Astrocyte (in vitro differentiated cells and primary cell): Measurements from ENCODE around the gene CAND2.

Source experiments
- EZH2 ChIP-seq: IDR thresholded peaks from 2 replicates; pipeline ENCODE4 v1.6.1; 2012; ENCODE audit warnings: mild to moderate bottlenecking, low read length, inconsistent platforms; ENCODE audit not compliant: insufficient read depth
- TF ChIP-seq, protein P1 (sequence below): IDR thresholded peaks from 2 replicates; pipeline ENCODE4 v1.5.1; 2011; ENCODE audit warnings: low read depth, mild to moderate bottlenecking, inconsistent platforms, low read length, moderate library complexity; ENCODE audit not compliant: insufficient read depth

DNA sequence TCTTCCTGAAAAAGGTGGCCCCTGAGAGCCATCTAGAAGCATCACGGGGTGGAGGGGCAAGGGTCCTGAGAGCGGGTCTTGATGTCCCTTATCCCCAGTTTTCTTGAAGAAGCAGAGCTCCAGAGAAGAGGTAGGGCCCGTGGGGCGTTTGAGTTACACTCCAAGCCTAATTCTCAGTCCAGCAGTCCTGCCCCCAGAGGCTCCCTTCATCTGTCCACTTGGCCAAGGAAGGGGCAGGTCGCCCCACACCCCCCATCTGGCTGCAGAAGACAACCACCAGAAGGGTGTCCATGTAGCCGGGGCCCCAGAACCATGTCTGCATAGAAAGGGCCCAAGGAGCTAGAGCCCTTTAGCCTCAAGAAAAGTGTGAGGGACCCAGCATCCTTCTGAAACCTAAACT is 70.4 kb downstream of the CAND2 start:
- TF ChIP-seq, protein P1, sequence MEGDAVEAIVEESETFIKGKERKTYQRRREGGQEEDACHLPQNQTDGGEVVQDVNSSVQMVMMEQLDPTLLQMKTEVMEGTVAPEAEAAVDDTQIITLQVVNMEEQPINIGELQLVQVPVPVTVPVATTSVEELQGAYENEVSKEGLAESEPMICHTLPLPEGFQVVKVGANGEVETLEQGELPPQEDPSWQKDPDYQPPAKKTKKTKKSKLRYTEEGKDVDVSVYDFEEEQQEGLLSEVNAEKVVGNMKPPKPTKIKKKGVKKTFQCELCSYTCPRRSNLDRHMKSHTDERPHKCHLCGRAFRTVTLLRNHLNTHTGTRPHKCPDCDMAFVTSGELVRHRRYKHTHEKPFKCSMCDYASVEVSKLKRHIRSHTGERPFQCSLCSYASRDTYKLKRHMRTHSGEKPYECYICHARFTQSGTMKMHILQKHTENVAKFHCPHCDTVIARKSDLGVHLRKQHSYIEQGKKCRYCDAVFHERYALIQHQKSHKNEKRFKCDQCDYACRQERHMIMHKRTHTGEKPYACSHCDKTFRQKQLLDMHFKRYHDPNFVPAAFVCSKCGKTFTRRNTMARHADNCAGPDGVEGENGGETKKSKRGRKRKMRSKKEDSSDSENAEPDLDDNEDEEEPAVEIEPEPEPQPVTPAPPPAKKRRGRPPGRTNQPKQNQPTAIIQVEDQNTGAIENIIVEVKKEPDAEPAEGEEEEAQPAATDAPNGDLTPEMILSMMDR: no peak
- TF ChIP-seq EZH2: no peak
